Fibroblast of lung (primary cell): ENCODE data around the gene ZDHHC3. TPM values are rescaled to one million over a fixed set of nuclear protein-coding genes. Genes with fewer than 3 reads are reported as not detected.

Experiments
- DNase-seq, 2 donors: peaks; one replicate each; pipeline versions ENCODE4 v3.0.0 to v3.0.0-alpha.2; 2010; ENCODE audit warnings: low read depth in 2 of 2
- H2AFZ ChIP-seq: 2 replicates; pipeline ENCODE4 v1.5.1; 2012; ENCODE audit warnings: low read length, control low read depth, inconsistent platforms
- H3K27ac ChIP-seq: 2 replicates; pipeline ENCODE4 v1.5.1; 2011; ENCODE audit warnings: low read length, control low read depth; ENCODE audit not compliant: insufficient read depth
- H3K27me3 ChIP-seq: 2 replicates; pipeline ENCODE4 v1.5.1; 2011; ENCODE audit warnings: mild to moderate bottlenecking, low read length; ENCODE audit not compliant: control insufficient read depth, insufficient read depth
- H3K36me3 ChIP-seq: 2 replicates; pipeline ENCODE4 v1.5.1; 2011; ENCODE audit warnings: low read length; ENCODE audit not compliant: control insufficient read depth, insufficient read depth
- H3K4me1 ChIP-seq: 2 replicates; pipeline ENCODE4 v1.5.1; 2011; ENCODE audit warnings: low read length; ENCODE audit not compliant: control insufficient read depth, insufficient read depth; ENCODE audit errors: extremely low read depth
- H3K4me2 ChIP-seq: 2 replicates; pipeline ENCODE4 v1.5.1; 2011; ENCODE audit warnings: low read length, control low read depth; ENCODE audit not compliant: insufficient read depth; ENCODE audit errors: extremely low read depth
- H3K4me3 ChIP-seq, 4 experiments: fragments of 200-600 bp in 1 of 4; sonication (generic) in 1 of 4; replicated peaks in 1 of 4; 2 replicates each; pipeline ENCODE4 v1.5.1; 2011 to 2016; ENCODE audit warnings: low read length in 4 of 4, low read depth in 3 of 4, mild to moderate bottlenecking in 3 of 4, control low read depth in 2 of 4, inconsistent platforms in 1 of 4, mixed read lengths in 1 of 4; ENCODE audit not compliant: insufficient read depth in 1 of 4; ENCODE audit errors: control extremely low read depth in 1 of 4
- H3K79me2 ChIP-seq: 2 replicates; pipeline ENCODE4 v1.5.1; 2012; ENCODE audit warnings: mild to moderate bottlenecking, low read length, inconsistent platforms; ENCODE audit not compliant: control insufficient read depth, insufficient read depth
- H3K9ac ChIP-seq: 2 replicates; pipeline ENCODE4 v1.5.1; 2011; ENCODE audit warnings: mild to moderate bottlenecking, low read length, control low read depth; ENCODE audit not compliant: insufficient read depth
- H3K9me3 ChIP-seq: 2 replicates; pipeline ENCODE4 v1.5.1; 2012; ENCODE audit warnings: low read depth, low read length; ENCODE audit not compliant: control insufficient read depth, insufficient read depth
- H4K20me1 ChIP-seq: 2 replicates; pipeline ENCODE4 v1.5.1; 2011; ENCODE audit warnings: low read length; ENCODE audit not compliant: control insufficient read depth, insufficient read depth; ENCODE audit errors: extremely low read depth
- EZH2 ChIP-seq: IDR thresholded peaks from 2 replicates; pipeline ENCODE4 v1.5.1; 2012; ENCODE audit warnings: low read length, control low read depth, mild to moderate bottlenecking; ENCODE audit errors: missing control alignments
- polyA plus RNA-seq, 2 donors: library from polyadenylated mRNA; depleted of rRNA in 1 of 2; stranded (reverse) in 1 of 2; unstranded in 1 of 2; fragments of >200 nt; gene quantifications; 2 replicates each; pipeline ENCODE4 v1.2.1, GENCODE V29; 2011 to 2012; ENCODE audit warnings: missing spikeins in 1 of 2
- total RNA-seq: library from RNA; depleted of rRNA; stranded (reverse); fragments of >200 nt; gene quantifications from 2 replicates; pipeline ENCODE4 v1.2.1, GENCODE V29; 2014
- TF ChIP-seq, protein P1 (sequence below), 2 donors: IDR thresholded peaks in 1 of 2; conservative IDR thresholded peaks in 1 of 2; 1 replicate in 1 of 2; 2 replicates in 1 of 2; pipeline ENCODE4 v1.5.1; 2011 to 2012; ENCODE audit warnings: low read length in 2 of 2, control low read depth in 1 of 2, inconsistent platforms in 1 of 2, low read depth in 1 of 2, mild to moderate bottlenecking in 1 of 2

ZDHHC3 gene
- total and polyA plus RNA-seq, 2 donors (not counting 1 experiment from before 2014, with no cell fraction given), result 53.2 to 126 TPM

DNA sequence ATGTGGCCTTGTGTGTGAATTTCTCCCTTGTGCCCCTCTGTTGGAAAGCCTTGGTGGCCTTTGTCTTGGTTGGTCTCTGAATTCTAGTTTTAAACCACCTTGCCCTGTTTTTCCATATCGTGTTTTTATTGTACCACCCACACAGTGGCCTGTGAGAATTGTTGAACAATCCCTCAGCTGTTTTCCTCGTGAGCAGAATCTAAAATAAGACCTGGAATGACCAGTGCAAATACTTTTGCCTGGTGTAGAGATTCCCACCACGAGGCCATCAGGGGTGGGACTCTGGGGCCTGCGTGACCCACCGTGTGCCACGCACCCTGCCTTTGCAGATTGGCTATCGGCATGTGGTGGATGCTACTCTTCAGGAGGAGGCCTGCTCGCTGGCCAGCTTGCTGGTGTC, 31.1 kb upstream of the ZDHHC3 start:
- no peak overlapping the region for H2AFZ ChIP-seq
- no peaks in the 10 kb centered on the region for H3K9me3 ChIP-seq
- no peaks in the 10 kb centered on the region for H3K27me3 ChIP-seq
- no peaks in the 10 kb centered on the region for H3K79me2 ChIP-seq
- no peaks in the 10 kb centered on the region for H4K20me1 ChIP-seq
- TF ChIP-seq, protein P1, sequence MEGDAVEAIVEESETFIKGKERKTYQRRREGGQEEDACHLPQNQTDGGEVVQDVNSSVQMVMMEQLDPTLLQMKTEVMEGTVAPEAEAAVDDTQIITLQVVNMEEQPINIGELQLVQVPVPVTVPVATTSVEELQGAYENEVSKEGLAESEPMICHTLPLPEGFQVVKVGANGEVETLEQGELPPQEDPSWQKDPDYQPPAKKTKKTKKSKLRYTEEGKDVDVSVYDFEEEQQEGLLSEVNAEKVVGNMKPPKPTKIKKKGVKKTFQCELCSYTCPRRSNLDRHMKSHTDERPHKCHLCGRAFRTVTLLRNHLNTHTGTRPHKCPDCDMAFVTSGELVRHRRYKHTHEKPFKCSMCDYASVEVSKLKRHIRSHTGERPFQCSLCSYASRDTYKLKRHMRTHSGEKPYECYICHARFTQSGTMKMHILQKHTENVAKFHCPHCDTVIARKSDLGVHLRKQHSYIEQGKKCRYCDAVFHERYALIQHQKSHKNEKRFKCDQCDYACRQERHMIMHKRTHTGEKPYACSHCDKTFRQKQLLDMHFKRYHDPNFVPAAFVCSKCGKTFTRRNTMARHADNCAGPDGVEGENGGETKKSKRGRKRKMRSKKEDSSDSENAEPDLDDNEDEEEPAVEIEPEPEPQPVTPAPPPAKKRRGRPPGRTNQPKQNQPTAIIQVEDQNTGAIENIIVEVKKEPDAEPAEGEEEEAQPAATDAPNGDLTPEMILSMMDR (conservative IDR thresholded peaks at IDR 0.05 in 1 of 2, IDR thresholded peaks at IDR 0.05 in 1 of 2; ENCODE audit: low read depth in 1 of 2, low read length in 2 of 2), result no peak
- TF ChIP-seq EZH2, result no peak
- no peak overlapping the region for H3K9ac ChIP-seq
- H3K4me1 ChIP-seq, result peaks cover 29% of the 10 kb centered on the region
- H3K4me2 ChIP-seq, result no peak overlapping the region
- no peak for DNase-seq
- H3K27ac ChIP-seq, result no peak overlapping the region
- H3K4me3 ChIP-seq, result no peak overlapping the region
- peaks cover 9% of the 10 kb centered on the region for H3K36me3 ChIP-seq

DNA sequence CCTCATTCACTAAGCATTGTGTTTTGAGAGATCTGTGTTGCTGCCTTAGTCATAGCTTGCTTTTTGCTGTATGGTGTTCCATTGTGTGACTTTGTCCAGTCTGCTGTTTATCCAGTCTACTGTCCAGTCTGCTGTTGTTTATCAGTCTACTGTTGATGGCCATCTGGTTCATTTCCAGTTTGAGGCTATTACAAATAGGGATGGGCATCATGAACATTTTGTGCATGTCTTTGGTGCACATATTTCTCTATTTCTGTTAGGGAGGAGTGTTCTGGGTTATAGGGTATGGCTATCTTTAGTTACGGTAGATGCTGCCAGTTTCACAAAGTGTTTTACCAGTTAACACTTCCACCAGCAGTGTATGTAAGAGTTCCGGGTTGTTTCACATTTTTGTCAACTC, 27.9 kb upstream of the ZDHHC3 start:
- H3K36me3 ChIP-seq, result peaks cover 9% of the 10 kb centered on the region
- no peak overlapping the region for H2AFZ ChIP-seq
- no peak for DNase-seq
- no peaks in the 10 kb centered on the region for H3K27me3 ChIP-seq
- no peaks in the 10 kb centered on the region for H3K79me2 ChIP-seq
- no peak for TF ChIP-seq EZH2
- TF ChIP-seq, protein P1 (conservative IDR thresholded peaks at IDR 0.05 in 1 of 2, IDR thresholded peaks at IDR 0.05 in 1 of 2; ENCODE audit: low read depth in 1 of 2, low read length in 2 of 2), result no peak
- no peaks in the 10 kb centered on the region for H4K20me1 ChIP-seq
- no peak overlapping the region for H3K4me3 ChIP-seq
- no peak overlapping the region for H3K4me2 ChIP-seq
- H3K4me1 ChIP-seq, result peaks cover 7% of the 10 kb centered on the region
- H3K9ac ChIP-seq, result no peak overlapping the region
- H3K27ac ChIP-seq, result no peak overlapping the region
- no peaks in the 10 kb centered on the region for H3K9me3 ChIP-seq

DNA sequence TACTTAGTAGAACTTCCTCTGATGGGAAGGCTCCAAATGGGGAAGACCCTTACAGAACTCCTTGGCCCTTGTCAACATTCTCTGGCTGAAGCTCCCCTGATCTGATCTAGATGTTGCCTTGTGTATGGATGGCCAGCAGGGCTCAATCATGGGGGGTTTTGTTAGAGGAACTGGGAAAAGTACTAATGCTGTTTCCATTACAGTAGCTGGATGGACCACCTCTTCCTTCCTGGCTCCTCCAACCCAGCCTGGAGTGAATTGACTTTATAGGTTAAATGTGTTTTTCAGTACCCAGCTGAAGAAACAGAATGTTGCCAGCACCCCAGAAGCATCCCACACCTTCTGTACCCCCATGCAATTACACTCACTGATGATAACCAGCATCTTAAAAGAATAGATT, 27.4 kb upstream of the ZDHHC3 start:
- no peak for DNase-seq
- Histone ChIP-seq H3K4me1 (peaks cover 4% of the 10 kb centered on the region), H3K9me3 (no peaks in the 10 kb centered on the region), H3K4me3 (no peak overlapping the region), H3K36me3 (peaks cover 8% of the 10 kb centered on the region), H3K4me2 (no peak overlapping the region), H4K20me1 (no peaks in the 10 kb centered on the region), H3K79me2 (no peaks in the 10 kb centered on the region), H3K27ac (no peak overlapping the region), H3K9ac (no peak overlapping the region), H3K27me3 (no peaks in the 10 kb centered on the region), H2AFZ (no peak overlapping the region)
- no peak for TF ChIP-seq EZH2
- TF ChIP-seq, protein P1 (conservative IDR thresholded peaks at IDR 0.05 in 1 of 2, IDR thresholded peaks at IDR 0.05 in 1 of 2; ENCODE audit: low read depth in 1 of 2, low read length in 2 of 2), result no peak
